ENCODE results near the gene POLA2. TPM values are rescaled to one million over a fixed set of nuclear protein-coding genes. Genes with fewer than 3 reads are reported as not detected.
"Not testable (repeated sequence)": the region's sequence is repeated elsewhere in the genome, so short reads cannot be mapped to it uniquely, and the experiment has no call there.

The POLA2 gene
- polyA plus RNA-seq, 1 experiment: 11.8 TPM

- POLR2A ChIA-PET: interaction anchor here (0.7 kb wide), 1 partner anchor 19 kb away, joined by 4 read pairs; no protein-coding TSS in a partner anchor
- no peak for DNase-seq (ENCODE audit: low read depth)
- Histone ChIP-seq H3K4me3 (ENCODE audit: low read depth, low read length) (peak overlapping the region; percentile 67), H3K36me3 (ENCODE audit: control insufficient read depth, insufficient read depth, low read length) (no peaks in the 10 kb centered on the region), H3K27me3 (ENCODE audit: control insufficient read depth, insufficient read depth, low read length) (no peaks in the 10 kb centered on the region)
- CTCF ChIA-PET: interaction anchor here (0.8 to 2.2 kb wide), 6 partner anchors 35 to 69 kb away, joined by 3 to 19 read pairs (median 6); partner anchors contain the start of gene CDC42EP2
- TF ChIP-seq CTCF (IDR thresholded peaks at IDR 0.05; ENCODE audit: insufficient read depth, low read depth, low read length): no peak
Measured at GRCh38 chr11:65262776-65263175, 1.0 kb downstream of the POLA2 start.

GRCh38 chr11:65264747-65265146 is 3.0 kb downstream of the POLA2 start:
- CTCF ChIA-PET: interaction anchor here (0.8 to 5.0 kb wide), 8 partner anchors 10 to 89 kb away, joined by 3 to 40 read pairs (median 6); partner anchors contain the start of genes CDC42EP2 and DPF2
- POLR2A ChIA-PET; H3K4me3 ChIP-seq (ENCODE audit: low read depth, low read length): not testable (repeated sequence)

GRCh38 chr11:65266210-65266609 is 4.4 kb downstream of the POLA2 start:
- Histone ChIP-seq H3K27me3 (ENCODE audit: control insufficient read depth, insufficient read depth, low read length) (no peaks in the 10 kb centered on the region), H3K36me3 (ENCODE audit: control insufficient read depth, insufficient read depth, low read length) (no peaks in the 10 kb centered on the region), H3K4me3 (ENCODE audit: low read depth, low read length) (no peak overlapping the region)
- ChIA-PET POLR2A (no interaction called here), CTCF (interaction anchor here (0.7 to 5.0 kb wide), 14 partner anchors 8 to 87 kb away, joined by 3 to 40 read pairs (median 5); partner anchors contain the start of genes CDC42EP2 and DPF2)
- TF ChIP-seq CTCF (IDR thresholded peaks at IDR 0.05; ENCODE audit: insufficient read depth, low read depth, low read length): peak; percentile 47
- DNase-seq (ENCODE audit: low read depth): no peak

More at GRCh38 chr11:65264747-65265146, 3.0 kb downstream of the POLA2 start:
- not testable (repeated sequence) for H3K27me3 ChIP-seq (ENCODE audit: control insufficient read depth, insufficient read depth, low read length); H3K36me3 ChIP-seq (ENCODE audit: control insufficient read depth, insufficient read depth, low read length); DNase-seq (ENCODE audit: low read depth)

- Histone ChIP-seq H3K4me3 (ENCODE audit: low read depth, low read length) (no peak overlapping the region), H3K27me3 (ENCODE audit: control insufficient read depth, insufficient read depth, low read length) (no peaks in the 10 kb centered on the region), H3K36me3 (ENCODE audit: control insufficient read depth, insufficient read depth, low read length) (no peaks in the 10 kb centered on the region)
- DNase-seq (ENCODE audit: low read depth): peak; percentile 89
- TF ChIP-seq CTCF (IDR thresholded peaks at IDR 0.05; ENCODE audit: insufficient read depth, low read depth, low read length): peak; percentile 74
- ChIA-PET POLR2A (interaction anchor here (0.6 to 1.2 kb wide), 10 partner anchors 16 to 207 kb away, joined by 3 to 40 read pairs (median 10); partner anchors contain the start of genes DPF2 and FAU), CTCF (interaction anchor here (0.7 to 14.0 kb wide), 22 partner anchors 9 to 141 kb away, joined by 3 to 266 read pairs (median 4); partner anchors contain the start of genes CDC42EP2 and DPF2)
Measured at GRCh38 chr11:65274735-65275682, 13.2 kb downstream of the POLA2 start.

- no peak for TF ChIP-seq CTCF (IDR thresholded peaks at IDR 0.05; ENCODE audit: insufficient read depth, low read depth, low read length)
- Histone ChIP-seq H3K36me3 (ENCODE audit: control insufficient read depth, insufficient read depth, low read length) (no peaks in the 10 kb centered on the region), H3K4me3 (ENCODE audit: low read depth, low read length) (no peak overlapping the region), H3K27me3 (ENCODE audit: control insufficient read depth, insufficient read depth, low read length) (no peaks in the 10 kb centered on the region)
- ChIA-PET POLR2A (interaction anchor here (0.6 to 1.2 kb wide), 10 partner anchors 14 to 206 kb away, joined by 3 to 40 read pairs (median 10); partner anchors contain the start of genes DPF2 and FAU), CTCF (interaction anchor here (0.6 to 14.0 kb wide), 14 partner anchors 10 to 141 kb away, joined by 3 to 266 read pairs (median 4); partner anchors contain the start of genes CDC42EP2 and DPF2)
- no peak for DNase-seq (ENCODE audit: low read depth)
Measured at GRCh38 chr11:65275906-65276305, 14.1 kb downstream of the POLA2 start.
